Stimulated activated CD8-positive, alpha-beta memory T cell treated with anti-CD3 and anti-CD28 coated beads, Interleukin-7, amount 100 ng/mL, for 4 hours (primary cell): ENCODE data around the gene PFN1.

Experiments
- DNase-seq, 2 donors: peaks; one replicate each; pipeline ENCODE4 v3.0.0-alpha.2; 2020; ENCODE audit warnings: low read depth in 2 of 2

PFN1 gene

GRCh38 chr17:4948166-4948930 is at the start of gene PFN1:
Gene PFN1, minus strand, starts transcription at chr17:4948530. Its CDS starts 136 bp downstream, at chr17:4948394.
- DNase-seq = peak; percentile 84 to 86

- peak; percentile 74 to 87 for DNase-seq
Measured at GRCh38 chr17:4997302-4998026, 49.1 kb upstream of the PFN1 start, which contains the start of the genes INCA1 and KIF1C. Gene INCA1, minus strand, starts transcription at chr17:4997522. Its CDS starts 3,085 bp downstream, at chr17:4994437. Gene KIF1C, plus strand, starts transcription at chr17:4997950. Its CDS starts 2,297 bp downstream, at chr17:5000247.

GRCh38 chr17:4994081-4994595 is 45.8 kb upstream of the PFN1 start:
- DNase-seq = no peak

- DNase-seq = no peak
Measured at GRCh38 chr17:4987767-4988567, 39.6 kb upstream of the PFN1 start.

- DNase-seq = peak; percentile 75 to 85
Measured at GRCh38 chr17:4986951-4987766, 38.8 kb upstream of the PFN1 start, which contains the start of gene CAMTA2. Gene CAMTA2, minus strand, starts transcription at chr17:4987675. Its CDS starts 1,453 bp downstream, at chr17:4986222.

- no peak for DNase-seq
Measured at GRCh38 chr17:4986403-4986802, 38.1 kb upstream of the PFN1 start.

- DNase-seq = no peak
Measured at GRCh38 chr17:4982305-4982704, 34.0 kb upstream of the PFN1 start.

GRCh38 chr17:4980644-4981216 is 32.4 kb upstream of the PFN1 start:
- DNase-seq = no peak

- DNase-seq = no peak
Measured at GRCh38 chr17:4978726-4979125, 30.4 kb upstream of the PFN1 start.

GRCh38 chr17:4974115-4974670 is 25.9 kb upstream of the PFN1 start:
- no peak for DNase-seq

- DNase-seq = no peak
Measured at GRCh38 chr17:4973256-4974114, 25.2 kb upstream of the PFN1 start.

GRCh38 chr17:4972752-4973151 is 24.4 kb upstream of the PFN1 start:
- no peak for DNase-seq

GRCh38 chr17:4972322-4972721 is 24.0 kb upstream of the PFN1 start:
- DNase-seq = no peak

- DNase-seq = no peak
Measured at GRCh38 chr17:4971826-4972225, 23.5 kb upstream of the PFN1 start.

GRCh38 chr17:4970273-4970672 is 21.9 kb upstream of the PFN1 start:
- DNase-seq = no peak

- DNase-seq = no peak
Measured at GRCh38 chr17:4969551-4970173, 21.3 kb upstream of the PFN1 start.

GRCh38 chr17:4969047-4969550 is 20.8 kb upstream of the PFN1 start:
- no peak for DNase-seq

- no peak for DNase-seq
Measured at GRCh38 chr17:4968486-4969046, 20.2 kb upstream of the PFN1 start.
